ENCODE measurements around the gene FOXK2. TPM values are rescaled to one million over a fixed set of nuclear protein-coding genes. Genes with fewer than 3 reads are reported as not detected.
"Not testable (repeated sequence)": the region's sequence is repeated elsewhere in the genome, so short reads cannot be mapped to it uniquely, and the experiment has no call there.

The FOXK2 gene
- total and polyA plus RNA-seq, 7 experiments from 2014 or later = 4.2 to 67.1 (median 42.3) TPM

DNA sequence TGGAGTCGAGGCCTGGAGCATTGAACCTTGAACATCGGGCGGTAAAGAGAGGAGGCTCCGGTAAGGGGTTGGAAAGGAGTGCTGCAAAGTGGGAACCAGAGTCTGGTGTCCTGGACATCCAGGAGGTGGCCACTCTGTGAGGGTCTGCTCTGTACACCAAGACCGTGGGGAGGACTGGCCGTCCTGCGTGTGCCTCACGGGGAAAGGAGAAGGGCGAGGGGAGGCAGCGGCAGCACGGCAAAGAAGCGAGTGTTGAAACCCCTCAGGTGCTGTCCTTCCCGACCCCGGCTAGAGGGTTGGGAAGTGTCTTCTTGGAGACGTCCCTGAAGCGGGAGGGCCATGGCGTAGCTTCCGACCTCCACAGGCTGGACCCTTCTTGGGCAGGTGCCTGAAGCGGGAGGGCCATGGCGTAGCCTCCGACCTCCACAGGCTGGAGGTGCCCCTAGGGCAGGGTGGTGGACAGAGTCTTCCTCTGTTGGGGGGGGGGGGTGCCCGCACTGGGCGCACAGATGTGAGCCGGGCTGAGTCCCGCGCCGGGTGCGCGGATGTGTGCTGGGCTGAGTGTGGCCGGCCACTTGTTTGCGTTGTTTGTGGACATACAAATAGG lies 42.0 kb downstream of the FOXK2 start:
- ChIA-PET CTCF (interaction anchor here (0.6 kb wide), 1 partner anchor 266 kb away, joined by 3 read pairs; no protein-coding TSS in a partner anchor), POLR2A (no interaction called here)
- Mint-ChIP-seq H3K9me3 (no peaks in the 10 kb centered on the region), H3K27me3 (no peaks in the 10 kb centered on the region), H3K36me3 (peaks cover 0 to 11% (median 2%) of the 10 kb centered on the region in 5 donors), H3K27ac (peak overlapping the region in 3 of 9 donors; percentile 8 to 45 (median 25)), H3K4me1 (peaks cover 11 to 39% (median 26%) of the 10 kb centered on the region in 7 donors), H3K4me3 (peak overlapping the region in 1 of 10 donors; percentile 8)
- ATAC-seq (no peak), DNase-seq (no peak)
- no peak overlapping the region for H3K4me3 ChIP-seq (ENCODE audit: low read length)
- no peak overlapping the region for H3K27ac ChIP-seq (ENCODE audit: low read depth, low read length)
- H3K4me1 ChIP-seq (ENCODE audit: control insufficient read depth in 2 of 2, insufficient read depth in 2 of 2, low read length in 2 of 2) = no peaks in the 10 kb centered on the region
- H3K27me3 ChIP-seq (ENCODE audit: control insufficient read depth in 2 of 2, insufficient read depth in 2 of 2, low read length in 2 of 2) = no peaks in the 10 kb centered on the region
- H3K9me3 ChIP-seq (ENCODE audit: control insufficient read depth in 2 of 3, low read length in 3 of 3) = no peaks in the 10 kb centered on the region
- peaks cover 0 to 19% (median 0%) of the 10 kb centered on the region in 3 experiments for H3K36me3 ChIP-seq (ENCODE audit: control insufficient read depth in 2 of 3, insufficient read depth in 3 of 3, low read length in 3 of 3)
- intact Hi-C loops (cut with micrococcal nuclease) = no loop called here

DNA sequence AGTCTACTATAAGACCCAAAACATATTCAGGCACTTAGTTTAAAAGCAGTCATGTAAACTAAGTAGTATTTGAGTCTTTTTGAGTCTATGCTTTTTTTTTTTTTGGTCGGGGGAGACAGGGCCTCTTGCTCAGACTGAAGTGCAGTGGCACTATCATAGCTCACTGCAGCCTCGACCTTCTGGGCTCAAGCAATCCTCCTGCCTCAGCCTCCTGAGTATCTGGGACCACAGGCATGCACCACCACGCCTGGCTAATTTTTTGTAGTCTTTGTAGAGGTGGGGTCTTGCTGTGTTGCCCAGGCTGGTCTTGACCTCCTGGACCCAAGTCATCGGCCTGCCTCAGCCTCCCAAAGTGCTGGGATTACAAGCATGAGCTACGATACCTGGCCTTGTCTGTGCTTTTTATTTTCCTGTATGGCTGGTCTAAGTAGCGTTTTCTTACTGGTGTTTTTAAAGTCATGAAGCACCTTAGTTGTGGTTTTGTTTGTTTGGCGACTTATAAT lies 43.2 kb downstream of the FOXK2 start:
- H3K4me3 ChIP-seq (ENCODE audit: low read length); intact Hi-C loops (cut with micrococcal nuclease); H3K4me3 Mint-ChIP-seq; H3K27ac ChIP-seq (ENCODE audit: low read depth, low read length); POLR2A ChIA-PET; H3K9me3 ChIP-seq (ENCODE audit: control insufficient read depth in 2 of 3, low read length in 3 of 3); H3K27me3 ChIP-seq (ENCODE audit: control insufficient read depth in 2 of 2, insufficient read depth in 2 of 2, low read length in 2 of 2); DNase-seq; H3K9me3 Mint-ChIP-seq; ATAC-seq; H3K27me3 Mint-ChIP-seq; H3K4me1 ChIP-seq (ENCODE audit: control insufficient read depth in 2 of 2, insufficient read depth in 2 of 2, low read length in 2 of 2): not testable (repeated sequence)
- H3K36me3 Mint-ChIP-seq = peaks cover 0 to 18% (median 4%) of the 10 kb centered on the region in 5 donors
- CTCF ChIA-PET = interaction anchor here (0.6 kb wide), 1 partner anchor 394 kb away, joined by 3 read pairs; no protein-coding TSS in a partner anchor
- H3K27ac Mint-ChIP-seq = peak overlapping the region in 2 of 9 donors; percentile 43 to 45
- H3K36me3 ChIP-seq (ENCODE audit: control insufficient read depth in 2 of 3, insufficient read depth in 3 of 3, low read length in 3 of 3) = peaks cover 0 to 32% (median 3%) of the 10 kb centered on the region in 3 experiments
- peaks cover 11 to 34% (median 24%) of the 10 kb centered on the region in 7 donors for H3K4me1 Mint-ChIP-seq

DNA sequence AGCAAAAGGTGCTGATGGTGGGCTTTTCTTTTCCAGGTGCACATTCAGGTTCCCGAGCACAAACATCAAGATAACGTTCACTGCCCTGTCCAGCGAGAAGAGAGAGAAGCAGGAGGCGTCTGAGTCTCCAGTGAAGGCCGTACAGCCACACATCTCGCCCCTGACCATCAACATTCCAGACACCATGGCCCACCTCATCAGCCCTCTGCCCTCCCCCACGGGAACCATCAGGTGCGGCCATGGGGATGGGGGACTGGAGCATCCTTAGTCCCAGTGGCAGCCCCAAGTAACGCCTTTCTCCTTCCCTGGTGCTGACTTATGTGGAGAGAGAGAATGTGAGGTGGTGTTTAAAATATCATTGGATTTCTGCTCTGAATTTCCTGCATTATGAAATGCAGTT lies 43.8 kb downstream of the FOXK2 start:
- Histone ChIP-seq H3K36me3 (ENCODE audit: control insufficient read depth in 2 of 3, insufficient read depth in 3 of 3, low read length in 3 of 3) (peaks cover 3 to 37% (median 4%) of the 10 kb centered on the region in 3 experiments), H3K27ac (ENCODE audit: low read depth, low read length) (no peak overlapping the region), H3K9me3 (ENCODE audit: control insufficient read depth in 2 of 3, low read length in 3 of 3) (no peaks in the 10 kb centered on the region), H3K27me3 (ENCODE audit: control insufficient read depth in 2 of 2, insufficient read depth in 2 of 2, low read length in 2 of 2) (no peaks in the 10 kb centered on the region), H3K4me3 (ENCODE audit: low read length) (no peak overlapping the region), H3K4me1 (ENCODE audit: control insufficient read depth in 2 of 2, insufficient read depth in 2 of 2, low read length in 2 of 2) (no peaks in the 10 kb centered on the region)
- no peaks in the 10 kb centered on the region for H3K27me3 Mint-ChIP-seq
- peaks cover 0 to 20% (median 6%) of the 10 kb centered on the region in 5 donors for H3K36me3 Mint-ChIP-seq
- no peak for ATAC-seq
- ChIA-PET POLR2A (no interaction called here), CTCF (no interaction called here)
- H3K4me1 Mint-ChIP-seq = peaks cover 11 to 29% (median 19%) of the 10 kb centered on the region in 7 donors
- no peak overlapping the region for H3K4me3 Mint-ChIP-seq
- intact Hi-C loops (cut with micrococcal nuclease) = no loop called here
- no peak for DNase-seq
- H3K27ac Mint-ChIP-seq = peak overlapping the region in 1 of 9 donors; percentile 45
- no peaks in the 10 kb centered on the region for H3K9me3 Mint-ChIP-seq

DNA sequence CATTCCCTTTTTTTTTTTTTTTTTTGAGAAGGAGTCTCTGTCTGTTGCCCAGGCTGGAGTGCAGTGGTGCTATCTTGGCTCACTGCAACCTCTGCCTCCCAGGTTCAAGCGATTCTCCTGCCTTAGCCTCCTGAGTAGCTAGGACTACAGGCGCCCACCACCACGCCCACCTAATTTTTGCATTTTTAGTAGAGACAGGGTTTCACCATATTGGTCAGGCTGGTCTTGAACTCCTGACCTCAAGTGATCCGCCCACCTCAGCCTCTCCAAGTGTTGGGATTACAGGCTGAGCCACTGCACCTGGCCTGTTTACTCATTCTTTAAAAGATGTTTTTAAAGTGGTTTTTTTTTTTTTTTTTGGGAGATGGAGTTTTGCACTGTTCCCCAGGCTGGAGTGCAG lies 44.2 kb downstream of the FOXK2 start:
- POLR2A ChIA-PET; CTCF ChIA-PET; H3K9me3 Mint-ChIP-seq; H3K27me3 ChIP-seq (ENCODE audit: control insufficient read depth in 2 of 2, insufficient read depth in 2 of 2, low read length in 2 of 2); intact Hi-C loops (cut with micrococcal nuclease); ATAC-seq; H3K4me3 ChIP-seq (ENCODE audit: low read length); H3K27me3 Mint-ChIP-seq; H3K27ac ChIP-seq (ENCODE audit: low read depth, low read length); H3K4me1 ChIP-seq (ENCODE audit: control insufficient read depth in 2 of 2, insufficient read depth in 2 of 2, low read length in 2 of 2); H3K9me3 ChIP-seq (ENCODE audit: control insufficient read depth in 2 of 3, low read length in 3 of 3); DNase-seq; H3K4me3 Mint-ChIP-seq: not testable (repeated sequence)
- Mint-ChIP-seq H3K36me3 (peaks cover 0 to 21% (median 8%) of the 10 kb centered on the region in 5 donors), H3K4me1 (peaks cover 11 to 26% (median 17%) of the 10 kb centered on the region in 7 donors), H3K27ac (peak overlapping the region in 1 of 9 donors; percentile 26)
- H3K36me3 ChIP-seq (ENCODE audit: control insufficient read depth in 2 of 3, insufficient read depth in 3 of 3, low read length in 3 of 3) = peaks cover 3 to 42% (median 7%) of the 10 kb centered on the region in 3 experiments

DNA sequence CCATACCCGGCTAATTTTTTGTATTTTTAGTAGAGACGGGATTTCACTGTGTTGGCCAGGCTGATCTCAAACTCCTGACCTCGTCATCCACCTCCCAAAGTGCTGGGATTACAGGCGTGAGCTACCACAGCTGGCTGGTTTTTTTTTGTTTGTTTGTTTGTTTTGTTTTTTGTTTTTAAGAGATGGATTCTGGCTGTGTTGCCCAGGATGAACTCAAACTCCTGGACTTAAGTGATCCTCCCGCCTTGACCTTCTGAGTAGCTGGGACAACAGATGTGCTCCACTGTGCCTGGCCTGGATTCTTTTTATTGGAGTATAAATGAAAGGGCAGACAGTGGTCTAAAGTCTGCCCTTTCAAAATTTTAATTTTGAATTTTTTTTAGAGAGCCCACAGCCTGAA lies 44.7 kb downstream of the FOXK2 start:
- Histone ChIP-seq H3K27me3 (ENCODE audit: control insufficient read depth in 2 of 2, insufficient read depth in 2 of 2, low read length in 2 of 2) (no peaks in the 10 kb centered on the region), H3K4me1 (ENCODE audit: control insufficient read depth in 2 of 2, insufficient read depth in 2 of 2, low read length in 2 of 2) (no peaks in the 10 kb centered on the region), H3K27ac (ENCODE audit: low read depth, low read length) (no peak overlapping the region), H3K9me3 (ENCODE audit: control insufficient read depth in 2 of 3, low read length in 3 of 3) (no peaks in the 10 kb centered on the region), H3K36me3 (ENCODE audit: control insufficient read depth in 2 of 3, insufficient read depth in 3 of 3, low read length in 3 of 3) (peaks cover 7 to 46% (median 7%) of the 10 kb centered on the region in 3 experiments), H3K4me3 (ENCODE audit: low read length) (no peak overlapping the region)
- no peak overlapping the region for H3K27ac Mint-ChIP-seq
- ATAC-seq (no peak), DNase-seq (no peak)
- H3K9me3 Mint-ChIP-seq = no peaks in the 10 kb centered on the region
- peaks cover 0 to 21% (median 8%) of the 10 kb centered on the region in 5 donors for H3K36me3 Mint-ChIP-seq
- H3K27me3 Mint-ChIP-seq = no peaks in the 10 kb centered on the region
- ChIA-PET POLR2A (no interaction called here), CTCF (no interaction called here)
- H3K4me3 Mint-ChIP-seq = no peak overlapping the region
- peaks cover 11 to 21% (median 17%) of the 10 kb centered on the region in 7 donors for H3K4me1 Mint-ChIP-seq
- intact Hi-C loops (cut with micrococcal nuclease) = no loop called here

DNA sequence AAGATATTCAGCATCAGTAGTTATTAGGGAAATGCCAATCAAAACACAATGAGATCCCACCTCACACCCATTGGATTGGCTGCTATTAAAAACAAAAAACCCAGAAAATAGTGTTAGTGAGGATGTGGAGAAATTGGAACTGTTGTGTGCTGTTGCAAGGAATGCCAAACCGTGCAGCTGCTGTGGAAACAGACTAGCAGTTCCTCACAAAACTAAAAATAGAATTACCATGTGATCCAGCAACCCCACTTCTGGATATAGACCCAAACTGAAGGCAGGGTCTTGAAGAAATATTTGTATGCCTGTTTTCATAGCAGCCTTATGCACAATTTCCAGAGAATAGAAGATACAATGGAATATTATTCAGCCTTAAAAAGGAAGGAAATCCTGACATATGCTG lies 46.0 kb downstream of the FOXK2 start:
- ChIA-PET CTCF (no interaction called here), POLR2A (no interaction called here)
- Mint-ChIP-seq H3K9me3 (no peaks in the 10 kb centered on the region), H3K36me3 (peaks cover 0 to 24% (median 8%) of the 10 kb centered on the region in 5 donors), H3K27ac (no peak overlapping the region), H3K27me3 (no peaks in the 10 kb centered on the region), H3K4me3 (no peak overlapping the region), H3K4me1 (peaks cover 9 to 18% (median 11%) of the 10 kb centered on the region in 7 donors)
- Histone ChIP-seq H3K4me1 (ENCODE audit: control insufficient read depth in 2 of 2, insufficient read depth in 2 of 2, low read length in 2 of 2) (no peaks in the 10 kb centered on the region), H3K9me3 (ENCODE audit: control insufficient read depth in 2 of 3, low read length in 3 of 3) (no peaks in the 10 kb centered on the region), H3K36me3 (ENCODE audit: control insufficient read depth in 2 of 3, insufficient read depth in 3 of 3, low read length in 3 of 3) (peaks cover 7 to 53% (median 7%) of the 10 kb centered on the region in 3 experiments), H3K27ac (ENCODE audit: low read depth, low read length) (no peak overlapping the region), H3K4me3 (ENCODE audit: low read length) (no peak overlapping the region), H3K27me3 (ENCODE audit: control insufficient read depth in 2 of 2, insufficient read depth in 2 of 2, low read length in 2 of 2) (no peaks in the 10 kb centered on the region)
- intact Hi-C loops (cut with micrococcal nuclease) = no loop called here
- ATAC-seq (no peak), DNase-seq (no peak)
